Hepatocyte (in vitro differentiated cells): ENCODE results near the gene PIAS4. TPM values are rescaled to one million over a fixed set of nuclear protein-coding genes. Genes with fewer than 3 reads are reported as not detected.

Experiments used
- DNase-seq: peaks from one replicate; pipeline ENCODE4 v3.0.0-alpha.2; 2016; ENCODE audit warnings: low spot score
- H2AFZ ChIP-seq: fragments of 200-600 bp; sonication (generic); 2 replicates; pipeline ENCODE4 v1.6.0; 2016; ENCODE audit warnings: antibody characterized with exemption, mild to moderate bottlenecking
- H3K27ac ChIP-seq: fragments of 200-600 bp; sonication (generic); 2 replicates; pipeline ENCODE4 v1.5.1; 2016; ENCODE audit warnings: mild to moderate bottlenecking
- H3K27me3 ChIP-seq: fragments of 200-600 bp; sonication (generic); 2 replicates; pipeline ENCODE4 v1.6.1; 2016
- H3K36me3 ChIP-seq: fragments of 200-600 bp; sonication (generic); replicated peaks from 2 replicates; pipeline ENCODE4 v1.5.1; 2016; ENCODE audit warnings: low read depth; ENCODE audit not compliant: insufficient read depth
- H3K4me1 ChIP-seq: fragments of 200-600 bp; sonication (generic); 2 replicates; pipeline ENCODE4 v1.5.1; 2016; ENCODE audit warnings: mild to moderate bottlenecking, moderate library complexity; ENCODE audit not compliant: insufficient read depth
- H3K4me2 ChIP-seq: fragments of 200-600 bp; sonication (generic); 2 replicates; pipeline ENCODE4 v1.6.0; 2016
- H3K4me3 ChIP-seq: fragments of 200-600 bp; sonication (generic); 2 replicates; pipeline ENCODE4 v1.5.1; 2016; ENCODE audit warnings: mild to moderate bottlenecking
- H3K79me2 ChIP-seq: fragments of 200-600 bp; sonication (generic); 2 replicates; pipeline ENCODE4 v1.6.0; 2017; ENCODE audit warnings: mild to moderate bottlenecking
- H3K9me2 ChIP-seq: fragments of 200-600 bp; sonication (generic); replicated peaks from 2 replicates; pipeline ENCODE4 v1.6.0; 2017; ENCODE audit warnings: mild to moderate bottlenecking; ENCODE audit not compliant: insufficient read depth
- H3K9me3 ChIP-seq: fragments of 200-600 bp; sonication (generic); 2 replicates; pipeline ENCODE4 v1.5.1; 2016; ENCODE audit warnings: low read depth, mild to moderate bottlenecking
- H4K20me1 ChIP-seq: fragments of 200-600 bp; sonication (generic); 2 replicates; pipeline ENCODE4 v1.6.0; 2016; ENCODE audit warnings: mild to moderate bottlenecking; ENCODE audit not compliant: insufficient read depth, poor library complexity, severe bottlenecking
- EZH2 ChIP-seq: fragments of 200-600 bp; sonication (generic); IDR thresholded peaks from 2 replicates; pipeline ENCODE4 v1.6.1; 2016; ENCODE audit warnings: antibody characterized with exemption, mild to moderate bottlenecking, borderline replicate concordance
- EZH2phosphoT487 ChIP-seq: fragments of 200-600 bp; sonication (generic); IDR thresholded peaks from one replicate; pipeline ENCODE4 v1.6.1; 2018; ENCODE audit warnings: antibody characterized with exemption, mild to moderate bottlenecking, low read depth, moderate library complexity; ENCODE audit not compliant: unreplicated experiment, severe bottlenecking
- WGBS: methylation state at CpG from one replicate; pipeline ENCODE4 v1.1.6; 2016; ENCODE audit warnings: low lambda C conversion rate; ENCODE audit errors: missing lambda C conversion rate; 5-methylcytosine and 5-hydroxymethylcytosine counted together
- polyA plus RNA-seq: library from polyadenylated mRNA; unstranded; fragments of >200 nt; fragmentation: Nextera tagmentation; extraction: Ambion mirVana; gene quantifications from 2 replicates; pipeline ENCODE4 v1.2.1, GENCODE V29; 2016
- total RNA-seq: library from RNA; depleted of rRNA; stranded (reverse); fragments of >200 nt; gene quantifications from 2 replicates; pipeline ENCODE4 v1.2.3, GENCODE V29; 2014
- TF ChIP-seq, protein P1 (sequence below): fragments of 200-600 bp; sonication (generic); IDR thresholded peaks from 2 replicates; pipeline ENCODE4 v1.5.1; 2016; ENCODE audit warnings: antibody characterized with exemption, mild to moderate bottlenecking; ENCODE audit not compliant: poor library complexity

Gene PIAS4
- total and polyA plus RNA-seq, 2 experiments from 2014 or later: 15.0 to 16.7 TPM

DNA sequence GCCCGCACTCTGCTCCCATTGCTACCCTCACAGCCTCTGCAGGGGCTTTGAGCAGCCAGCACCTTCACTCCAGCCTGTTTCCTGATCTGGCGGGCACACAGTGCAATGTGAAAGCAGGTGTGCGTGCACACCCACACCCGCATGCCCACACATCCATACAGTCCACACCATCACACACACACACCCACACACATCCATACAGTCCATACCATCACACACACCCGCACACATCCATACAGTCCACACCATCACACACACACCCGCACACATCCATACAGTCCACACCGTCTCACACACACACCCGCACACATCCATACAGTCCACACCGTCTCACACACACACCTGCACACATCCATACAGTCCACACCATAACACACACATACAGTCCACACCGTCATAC lies 28.0 kb downstream of the PIAS4 start:
- 85% methylated on average over 9 of the region's 10 CpGs for WGBS
- no peaks in the 10 kb centered on the region for H3K36me3 ChIP-seq

DNA sequence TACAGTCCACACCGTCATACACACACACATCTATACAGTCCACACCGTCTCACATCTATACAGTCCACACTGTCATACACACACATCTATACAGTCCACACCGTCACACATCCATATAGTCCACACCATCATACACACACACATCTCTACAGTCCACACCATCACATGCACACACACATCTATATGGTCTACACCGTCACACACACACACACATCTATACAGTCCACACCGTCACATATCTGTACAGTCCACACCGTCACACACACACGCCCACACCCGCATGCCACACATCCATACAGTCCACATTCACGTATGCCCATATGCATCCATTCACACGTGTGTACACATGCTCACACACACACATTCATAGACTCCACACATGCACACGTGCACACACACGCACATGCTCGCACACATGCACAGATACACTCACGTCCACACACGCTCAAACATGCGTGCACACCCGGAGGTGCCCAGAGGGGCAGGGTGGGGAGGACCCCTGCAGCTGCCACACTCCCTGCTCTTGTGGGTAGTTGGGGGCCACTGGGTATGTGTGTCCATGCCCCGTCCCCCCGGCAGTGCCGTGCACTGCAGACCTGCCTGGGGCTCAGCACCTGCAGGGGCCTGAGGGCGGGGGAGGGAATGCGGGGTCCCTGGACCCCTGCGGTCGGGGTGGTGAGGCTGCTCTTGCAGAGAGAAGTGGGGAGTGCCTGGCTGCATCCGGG lies 29.2 kb downstream of the PIAS4 start:
- Histone ChIP-seq H3K27me3 (no peaks in the 10 kb centered on the region), H2AFZ (no peak overlapping the region), H3K27ac (no peak overlapping the region), H3K9me2 (no peaks in the 10 kb centered on the region), H3K4me2 (no peak overlapping the region), H3K4me1 (no peaks in the 10 kb centered on the region), H4K20me1 (no peaks in the 10 kb centered on the region), H3K36me3 (no peaks in the 10 kb centered on the region), H3K79me2 (no peaks in the 10 kb centered on the region), H3K9me3 (no peaks in the 10 kb centered on the region), H3K4me3 (no peak overlapping the region)
- 96% methylated on average over 21 of the region's 25 CpGs for WGBS
- TF ChIP-seq, protein P1, sequence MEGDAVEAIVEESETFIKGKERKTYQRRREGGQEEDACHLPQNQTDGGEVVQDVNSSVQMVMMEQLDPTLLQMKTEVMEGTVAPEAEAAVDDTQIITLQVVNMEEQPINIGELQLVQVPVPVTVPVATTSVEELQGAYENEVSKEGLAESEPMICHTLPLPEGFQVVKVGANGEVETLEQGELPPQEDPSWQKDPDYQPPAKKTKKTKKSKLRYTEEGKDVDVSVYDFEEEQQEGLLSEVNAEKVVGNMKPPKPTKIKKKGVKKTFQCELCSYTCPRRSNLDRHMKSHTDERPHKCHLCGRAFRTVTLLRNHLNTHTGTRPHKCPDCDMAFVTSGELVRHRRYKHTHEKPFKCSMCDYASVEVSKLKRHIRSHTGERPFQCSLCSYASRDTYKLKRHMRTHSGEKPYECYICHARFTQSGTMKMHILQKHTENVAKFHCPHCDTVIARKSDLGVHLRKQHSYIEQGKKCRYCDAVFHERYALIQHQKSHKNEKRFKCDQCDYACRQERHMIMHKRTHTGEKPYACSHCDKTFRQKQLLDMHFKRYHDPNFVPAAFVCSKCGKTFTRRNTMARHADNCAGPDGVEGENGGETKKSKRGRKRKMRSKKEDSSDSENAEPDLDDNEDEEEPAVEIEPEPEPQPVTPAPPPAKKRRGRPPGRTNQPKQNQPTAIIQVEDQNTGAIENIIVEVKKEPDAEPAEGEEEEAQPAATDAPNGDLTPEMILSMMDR: no peak
- TF ChIP-seq EZH2 (no peak), EZH2phosphoT487 (no peak)
- DNase-seq: no peak

More for the DNA sequence above, 28.0 kb downstream of the PIAS4 start:
- H3K9me2 ChIP-seq: no peaks in the 10 kb centered on the region
- H3K27me3 ChIP-seq: no peaks in the 10 kb centered on the region
- H3K9me3 ChIP-seq: no peaks in the 10 kb centered on the region
- H3K4me3 ChIP-seq: no peak overlapping the region
- no peak overlapping the region for H2AFZ ChIP-seq
- H3K27ac ChIP-seq: no peak overlapping the region
- no peak for DNase-seq
- no peaks in the 10 kb centered on the region for H4K20me1 ChIP-seq
- no peak overlapping the region for H3K4me2 ChIP-seq
- TF ChIP-seq, protein P1: no peak
- TF ChIP-seq EZH2 (no peak), EZH2phosphoT487 (no peak)
- H3K4me1 ChIP-seq: no peaks in the 10 kb centered on the region
- H3K79me2 ChIP-seq: no peaks in the 10 kb centered on the region

DNA sequence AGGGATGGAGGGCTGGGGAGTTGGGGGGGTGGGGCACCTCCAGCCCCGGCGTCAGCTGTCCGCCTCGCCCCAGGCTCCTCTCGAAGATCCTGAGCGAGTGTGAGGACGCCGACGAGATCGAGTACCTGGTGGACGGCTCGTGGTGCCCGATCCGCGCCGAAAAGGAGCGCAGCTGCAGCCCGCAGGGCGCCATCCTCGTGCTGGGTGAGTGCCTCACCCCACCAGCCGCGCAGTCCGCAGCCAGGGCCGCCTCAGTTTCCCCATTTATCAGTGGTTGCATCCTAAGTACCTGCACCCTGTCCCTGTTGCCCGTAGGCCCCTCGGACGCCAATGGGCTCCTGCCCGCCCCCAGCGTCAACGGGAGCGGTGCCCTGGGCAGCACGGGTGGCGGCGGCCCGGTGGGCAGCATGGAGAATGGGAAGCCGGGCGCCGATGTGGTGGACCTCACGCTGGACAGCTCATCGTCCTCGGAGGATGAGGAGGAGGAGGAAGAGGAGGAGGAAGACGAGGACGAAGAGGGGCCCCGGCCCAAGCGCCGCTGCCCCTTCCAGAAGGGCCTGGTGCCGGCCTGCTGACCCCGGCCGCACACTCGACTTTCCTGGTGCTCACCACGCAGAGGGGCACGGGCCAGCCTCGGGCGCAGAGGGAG lies 29.9 kb downstream of the PIAS4 start:
- no peak overlapping the region for H2AFZ ChIP-seq
- H3K4me1 ChIP-seq: no peaks in the 10 kb centered on the region
- TF ChIP-seq, protein P1: no peak
- TF ChIP-seq EZH2phosphoT487 (no peak), EZH2 (no peak)
- H3K27me3 ChIP-seq: no peaks in the 10 kb centered on the region
- no peaks in the 10 kb centered on the region for H3K9me3 ChIP-seq
- DNase-seq: no peak
- WGBS: 93% methylated on average over 29 of the region's 54 CpGs
- H3K4me2 ChIP-seq: no peak overlapping the region
- H3K27ac ChIP-seq: no peak overlapping the region
- no peaks in the 10 kb centered on the region for H3K9me2 ChIP-seq
- H3K36me3 ChIP-seq: no peaks in the 10 kb centered on the region
- no peaks in the 10 kb centered on the region for H3K79me2 ChIP-seq
- no peak overlapping the region for H3K4me3 ChIP-seq
- peaks cover under 1% of the 10 kb centered on the region for H4K20me1 ChIP-seq
